HS-5 (cell line): ENCODE measurements around the gene OR1J4.
"Not testable (repeated sequence)": the region's sequence is repeated elsewhere in the genome, so short reads cannot be mapped to it uniquely, and the experiment has no call there.

Source experiments
- DNase-seq: peaks from one replicate; pipeline ENCODE4 v3.0.0-alpha.2; 2012; ENCODE audit warnings: low read depth

OR1J4 gene, protein sequence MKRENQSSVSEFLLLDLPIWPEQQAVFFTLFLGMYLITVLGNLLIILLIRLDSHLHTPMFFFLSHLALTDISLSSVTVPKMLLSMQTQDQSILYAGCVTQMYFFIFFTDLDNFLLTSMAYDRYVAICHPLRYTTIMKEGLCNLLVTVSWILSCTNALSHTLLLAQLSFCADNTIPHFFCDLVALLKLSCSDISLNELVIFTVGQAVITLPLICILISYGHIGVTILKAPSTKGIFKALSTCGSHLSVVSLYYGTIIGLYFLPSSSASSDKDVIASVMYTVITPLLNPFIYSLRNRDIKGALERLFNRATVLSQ

DNA sequence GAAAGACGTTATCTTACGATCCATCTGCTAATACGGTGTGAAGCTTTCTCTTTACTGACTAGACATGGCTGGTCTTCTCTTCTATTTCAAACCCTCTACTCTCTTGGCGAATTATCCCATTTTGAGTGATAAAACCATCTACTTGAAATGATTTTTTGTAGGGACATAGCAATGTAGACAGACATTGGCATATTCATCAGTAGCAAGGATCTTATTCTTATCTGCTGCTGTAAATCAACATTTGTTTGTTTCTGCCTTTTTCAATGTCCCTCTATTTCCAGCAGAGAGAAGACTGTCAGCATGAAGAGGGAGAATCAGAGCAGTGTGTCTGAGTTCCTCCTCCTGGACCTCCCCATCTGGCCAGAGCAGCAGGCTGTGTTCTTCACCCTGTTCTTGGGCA, at the start of gene OR1J4:
Gene OR1J4 (plus strand): TSS at position 301 of the 400 bp plus-strand sequence. CDS start 0 bp downstream, at position 301.
- DNase-seq, result no peak

DNA sequence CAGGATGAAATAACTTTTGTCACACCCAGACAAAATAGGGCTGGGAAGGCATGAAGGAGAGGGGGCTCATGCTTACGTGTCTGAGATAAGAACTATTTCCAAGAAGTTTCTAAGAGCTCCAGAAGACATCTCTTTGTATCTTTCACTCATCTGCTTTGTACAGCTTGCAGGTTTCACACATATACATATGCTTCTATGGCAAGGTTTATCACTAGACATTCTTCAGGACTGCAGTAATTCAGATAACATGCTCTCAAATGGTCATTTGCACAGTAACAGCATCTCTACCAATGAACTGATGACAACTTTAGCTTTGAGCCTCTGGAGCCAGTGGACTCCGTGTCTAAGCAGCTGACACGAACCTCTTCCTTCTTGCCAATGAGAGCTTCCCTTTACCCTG, 44.4 kb upstream of the OR1J4 start:
- no peak for DNase-seq

DNA sequence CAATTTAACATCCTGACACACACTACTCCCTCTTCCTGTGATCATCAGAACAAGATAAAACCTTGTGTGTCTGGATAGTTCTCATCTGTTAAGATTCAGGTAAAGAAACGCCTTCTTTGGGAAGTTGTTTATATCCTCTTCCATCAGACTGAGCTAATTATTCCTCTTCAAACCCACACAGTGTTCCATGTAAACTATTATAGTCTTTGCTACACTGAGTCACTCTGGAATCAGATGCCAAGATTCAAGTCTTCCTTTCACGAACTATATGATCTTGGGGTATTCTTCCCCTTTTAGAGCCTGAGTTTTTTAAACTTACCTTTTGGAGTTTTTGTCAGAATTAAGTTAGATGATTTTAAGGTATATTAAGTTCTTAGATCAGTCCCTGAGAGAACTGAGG, 43.2 kb upstream of the OR1J4 start:
- no peak for DNase-seq

DNA sequence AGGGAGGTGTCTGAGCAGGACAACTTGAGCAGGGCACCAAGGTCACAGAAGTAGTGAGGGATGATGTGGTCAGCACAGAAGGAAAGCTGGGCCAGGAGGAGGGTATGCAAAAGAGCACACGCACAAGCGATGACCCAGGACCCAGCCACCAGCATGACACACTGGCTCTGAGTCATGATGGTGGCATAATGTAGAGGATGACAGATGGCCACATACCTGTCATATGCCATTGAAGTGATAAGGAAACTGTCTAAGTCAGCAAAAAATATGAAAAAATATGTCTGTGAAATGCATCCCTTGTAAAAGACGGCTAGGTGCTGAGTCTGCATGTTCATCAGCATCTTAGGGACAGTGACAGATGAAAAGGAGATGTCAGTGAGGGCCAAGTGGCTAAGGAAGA, 41.6 kb upstream of the OR1J4 start:
- no peak for DNase-seq

DNA sequence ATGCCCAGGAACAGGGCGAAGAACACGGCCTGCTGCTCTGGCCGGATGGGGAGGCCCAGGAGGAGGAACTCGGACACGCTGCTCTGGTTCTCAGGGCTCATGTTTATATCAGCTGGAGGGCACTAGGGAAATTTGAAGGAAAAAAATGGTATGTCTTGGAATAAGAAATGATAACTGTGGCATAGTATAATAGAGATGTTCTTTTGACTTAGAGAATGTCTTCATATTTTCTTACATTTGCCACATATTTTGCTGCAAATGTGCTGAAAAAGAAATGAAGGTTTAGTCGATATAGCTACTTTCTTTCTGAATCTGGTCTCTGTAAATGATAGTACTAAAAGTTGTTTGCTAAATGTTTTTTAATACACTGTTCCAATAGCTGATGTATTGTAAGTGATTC, 41.1 kb upstream of the OR1J4 start, which contains the start of gene OR1J1:
Gene OR1J1 (minus strand): TSS at position 101 of the 400 bp plus-strand sequence. CDS start 0 bp downstream, at position 101.
- DNase-seq, result no peak

DNA sequence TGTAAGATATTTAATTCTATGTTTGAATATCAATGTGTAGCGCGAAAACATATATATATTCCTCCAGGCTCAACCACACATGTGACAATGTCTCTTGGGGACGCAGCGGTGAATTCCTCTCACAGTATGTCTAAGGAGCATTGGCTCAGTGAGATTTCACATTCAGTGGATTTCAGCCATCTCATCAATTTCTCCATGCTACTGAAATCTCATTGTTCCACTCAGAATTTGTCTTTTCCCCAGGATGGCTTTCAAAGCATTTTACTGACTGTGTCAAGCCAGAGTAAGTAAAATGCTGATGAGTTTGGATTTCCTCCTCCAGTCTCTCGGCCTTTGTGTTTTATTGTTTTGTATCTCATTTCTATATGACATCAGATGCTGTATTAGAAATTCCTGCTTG, 39.9 kb upstream of the OR1J4 start:
- DNase-seq, result no peak

DNA sequence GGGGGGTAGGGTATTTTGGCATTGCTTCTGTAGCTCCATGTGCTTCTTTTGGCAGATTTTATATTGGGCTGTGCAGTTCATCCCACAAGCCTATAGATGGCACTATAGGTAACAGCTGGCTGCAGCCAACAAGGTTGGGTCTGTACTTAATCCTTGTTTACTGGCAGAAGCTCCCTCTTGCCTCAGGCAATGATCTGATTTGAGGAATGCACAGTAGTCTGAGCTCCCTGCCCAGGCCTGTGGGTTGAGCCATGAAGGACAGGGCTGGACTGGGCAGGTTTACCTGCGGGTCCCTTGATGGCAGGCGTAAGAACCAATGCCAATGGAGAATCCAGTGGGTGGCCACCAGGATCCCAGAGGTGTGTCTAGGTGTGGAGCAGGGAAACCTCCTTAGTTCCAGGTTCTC, 20.1 kb upstream of the OR1J4 start:
- peak; percentile 8 for DNase-seq

DNA sequence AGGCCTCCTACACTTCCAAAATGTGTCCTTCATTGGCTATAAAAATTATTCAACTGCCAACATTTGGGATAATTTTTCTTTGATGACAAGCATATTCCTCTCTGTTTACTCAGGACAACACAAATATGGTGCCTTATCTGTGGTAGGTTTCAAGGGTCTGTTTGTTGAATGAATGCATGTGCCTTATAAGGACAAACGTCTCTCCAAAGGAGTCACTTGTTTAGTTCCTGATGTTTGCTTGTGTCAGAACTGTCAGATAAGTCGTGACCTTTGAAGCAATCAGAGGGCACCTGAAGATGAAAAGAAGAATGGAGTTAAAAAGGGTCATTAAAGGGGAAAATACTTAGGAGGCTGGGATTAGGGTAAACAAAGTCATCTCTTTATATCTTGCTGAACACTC, 12.0 kb upstream of the OR1J4 start:
- DNase-seq, result no peak

DNA sequence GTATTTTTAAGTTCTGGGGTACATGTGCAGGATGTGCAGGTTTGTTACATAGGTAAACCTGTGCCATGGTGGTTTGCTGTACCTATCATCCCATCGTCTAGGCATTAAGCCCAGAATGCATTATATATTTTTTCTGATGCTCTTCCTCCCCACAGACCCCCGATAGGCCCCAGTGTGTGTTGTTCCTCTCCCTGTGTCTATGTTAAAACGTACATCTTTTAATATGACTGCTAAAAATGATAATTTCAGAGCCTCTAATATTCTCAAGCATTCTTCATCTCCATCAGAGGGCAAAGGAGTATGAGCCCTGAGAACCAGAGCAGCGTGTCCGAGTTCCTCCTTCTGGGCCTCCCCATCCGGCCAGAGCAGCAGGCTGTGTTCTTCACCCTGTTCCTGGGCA, 8.4 kb upstream of the OR1J4 start, which contains the start of gene OR1J2:
Gene OR1J2 (plus strand): TSS at position 301 of the 400 bp plus-strand sequence. CDS start 0 bp downstream, at position 301.
- no peak for DNase-seq

DNA sequence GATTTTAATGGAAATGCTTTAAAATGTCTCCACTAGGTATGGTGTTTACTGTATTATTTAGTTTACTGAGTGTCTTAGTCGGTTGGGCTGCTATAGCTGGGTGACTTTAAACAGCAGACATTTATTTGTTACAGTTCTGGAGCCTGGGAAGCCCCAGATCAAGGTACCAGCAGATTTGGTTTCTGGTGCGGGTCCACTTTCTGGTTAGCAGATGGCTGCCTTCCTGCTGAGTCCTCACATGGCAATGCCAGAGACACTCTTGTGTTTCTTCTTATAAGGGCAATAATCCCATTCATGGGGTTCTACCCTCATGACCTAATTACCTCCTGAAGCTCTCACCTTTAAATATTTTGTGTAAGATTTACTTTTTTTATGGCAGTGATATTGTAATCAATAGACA, 715 bp upstream of the OR1J4 start:
- no peak for DNase-seq

DNA sequence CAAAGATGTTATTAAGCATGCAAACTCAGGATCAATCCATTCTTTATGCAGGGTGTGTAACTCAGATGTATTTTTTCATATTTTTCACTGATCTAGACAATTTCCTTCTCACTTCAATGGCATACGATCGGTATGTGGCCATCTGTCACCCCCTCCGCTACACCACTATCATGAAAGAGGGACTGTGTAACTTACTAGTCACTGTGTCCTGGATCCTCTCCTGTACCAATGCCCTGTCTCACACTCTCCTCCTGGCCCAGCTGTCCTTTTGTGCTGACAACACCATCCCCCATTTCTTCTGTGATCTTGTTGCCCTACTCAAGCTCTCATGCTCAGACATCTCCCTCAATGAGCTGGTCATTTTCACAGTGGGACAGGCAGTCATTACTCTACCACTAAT, 435 bp downstream of the OR1J4 start:
- no peak for DNase-seq

DNA sequence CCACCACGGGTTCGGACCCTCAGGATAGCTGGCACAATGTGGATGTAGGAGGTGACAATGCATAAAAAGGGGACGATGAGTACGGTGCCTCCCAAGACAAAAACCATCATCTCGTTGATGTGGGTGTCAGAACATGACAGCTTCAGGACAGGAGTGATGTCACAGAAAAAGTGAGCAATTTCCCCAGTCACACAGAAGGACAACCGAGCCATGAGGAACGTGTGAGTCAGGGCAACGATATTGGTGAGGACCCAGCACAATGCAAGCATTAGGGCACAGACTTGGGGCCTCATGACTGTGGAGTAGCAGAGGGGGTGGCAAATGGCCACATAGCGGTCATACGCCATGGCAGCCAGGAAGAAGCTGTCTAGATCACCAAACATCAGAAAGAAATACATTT, 7.7 kb downstream of the OR1J4 start:
- DNase-seq, result no peak

DNA sequence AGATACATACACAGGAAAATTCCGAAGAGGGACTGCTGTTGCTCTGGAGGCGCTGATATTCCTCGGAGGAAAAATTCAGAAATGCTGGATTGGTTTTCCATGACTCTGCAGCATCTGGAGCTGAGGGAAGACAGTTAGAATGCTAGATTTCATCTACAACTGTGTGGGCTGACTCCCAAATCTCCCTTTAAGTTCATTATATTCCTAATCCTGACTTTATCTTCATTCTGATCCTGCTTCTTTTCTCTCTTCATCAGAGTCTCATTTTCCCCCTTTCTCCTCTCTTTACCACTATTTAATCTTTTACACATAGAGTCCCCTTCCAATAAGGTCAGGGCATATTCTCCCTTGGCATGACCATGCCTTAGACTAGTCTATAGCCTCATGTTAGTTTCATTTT, 8.3 kb downstream of the OR1J4 start, which contains the start of gene OR1N1:
Gene OR1N1 (minus strand): TSS at position 101 of the 400 bp plus-strand sequence. CDS start 0 bp downstream, at position 101.
- no peak for DNase-seq

DNA sequence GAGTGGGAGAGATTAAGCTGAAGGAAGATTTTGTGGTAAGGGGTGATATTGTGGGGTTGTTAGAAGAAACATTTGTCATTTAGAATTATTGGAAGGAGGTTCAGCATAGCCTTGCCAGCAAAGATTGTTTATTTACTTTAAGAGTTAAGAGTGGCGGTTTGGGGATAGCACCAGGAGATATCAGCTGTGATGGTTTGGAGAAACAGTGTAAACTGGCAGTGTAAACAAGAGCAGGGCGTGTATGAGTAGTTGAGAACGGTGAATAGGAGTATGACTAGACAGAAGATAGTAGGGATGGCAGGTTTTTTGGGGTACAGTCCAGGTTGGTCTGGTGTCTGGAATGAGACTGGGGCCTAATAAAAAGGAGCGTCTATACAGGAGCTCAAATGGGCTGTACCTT, 12.2 kb downstream of the OR1J4 start:
- DNase-seq, result not testable (repeated sequence)

DNA sequence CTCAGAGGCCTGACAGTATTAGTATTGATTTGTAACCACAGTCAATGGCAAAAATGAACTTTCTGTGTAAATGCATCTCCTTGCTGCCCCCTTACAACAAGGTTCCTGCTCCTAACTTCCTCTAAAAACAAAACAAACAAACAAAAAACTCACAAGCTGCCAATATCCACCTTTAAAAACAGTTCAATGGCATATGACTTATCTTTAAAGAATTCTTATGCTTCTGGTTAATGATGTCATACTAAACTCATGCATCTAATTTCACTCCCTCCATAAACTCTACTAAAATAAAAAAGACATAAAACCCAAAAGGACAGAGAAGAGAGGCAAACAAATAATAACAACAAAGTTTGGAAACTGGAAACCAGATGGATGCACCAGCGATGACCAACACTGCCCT, 17.2 kb downstream of the OR1J4 start:
- no peak for DNase-seq

DNA sequence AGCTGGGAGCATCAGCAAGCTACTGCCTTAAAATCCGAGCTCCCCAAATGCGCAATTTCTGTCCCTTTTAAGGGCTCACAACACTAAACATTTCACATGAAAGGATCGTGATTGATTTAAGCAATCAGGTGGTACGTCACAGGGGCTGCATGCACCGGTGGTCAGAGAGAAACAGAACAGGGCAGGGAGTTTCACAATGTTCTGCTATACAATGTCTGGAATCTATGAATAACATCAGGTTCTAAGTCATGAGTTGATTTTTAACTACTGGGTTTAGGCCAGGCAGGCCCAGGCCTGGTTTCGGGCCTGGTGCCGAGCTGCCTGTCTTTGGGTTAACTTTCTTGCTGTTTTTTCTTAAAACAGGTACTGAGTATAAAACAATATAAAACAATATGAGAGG, 18.1 kb downstream of the OR1J4 start:
- not testable (repeated sequence) for DNase-seq

DNA sequence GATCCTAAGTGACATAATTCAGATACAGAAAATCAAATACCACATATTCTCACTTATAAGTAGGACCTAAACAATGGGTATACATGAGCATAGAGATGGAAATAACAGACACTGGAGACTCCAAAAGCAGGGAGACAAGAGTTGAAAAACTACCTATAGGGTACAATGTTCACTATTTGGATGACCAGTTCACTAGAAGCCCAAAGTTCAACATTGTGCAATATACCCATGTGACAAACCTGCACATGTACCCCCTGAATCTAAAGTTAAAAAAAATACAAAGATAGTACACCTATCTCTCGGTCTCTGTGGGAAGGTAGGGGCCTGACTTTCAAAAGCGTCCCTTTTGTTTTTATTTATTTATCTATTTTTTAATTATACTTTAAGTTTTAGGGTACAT, 19.8 kb downstream of the OR1J4 start:
- no peak for DNase-seq

DNA sequence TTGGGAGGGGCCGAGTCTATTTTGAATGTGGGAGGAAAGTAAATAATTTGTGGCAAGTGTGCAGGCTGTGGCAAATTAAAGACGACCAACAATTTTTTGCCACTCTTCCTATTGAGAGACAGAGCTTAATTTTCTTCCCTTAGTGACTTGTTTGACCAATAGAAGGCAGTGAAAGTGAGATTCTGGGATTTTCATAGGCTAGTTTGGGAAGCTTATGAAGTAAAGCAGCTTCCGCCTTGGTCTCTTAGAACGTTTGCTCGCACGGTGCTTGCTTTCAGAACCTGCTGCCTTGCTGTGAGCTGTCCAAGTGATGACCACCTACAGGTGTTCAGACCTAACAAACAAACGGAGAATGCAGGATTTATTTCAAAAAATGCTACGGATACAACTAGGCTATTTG, 27.3 kb downstream of the OR1J4 start:
- no peak for DNase-seq

DNA sequence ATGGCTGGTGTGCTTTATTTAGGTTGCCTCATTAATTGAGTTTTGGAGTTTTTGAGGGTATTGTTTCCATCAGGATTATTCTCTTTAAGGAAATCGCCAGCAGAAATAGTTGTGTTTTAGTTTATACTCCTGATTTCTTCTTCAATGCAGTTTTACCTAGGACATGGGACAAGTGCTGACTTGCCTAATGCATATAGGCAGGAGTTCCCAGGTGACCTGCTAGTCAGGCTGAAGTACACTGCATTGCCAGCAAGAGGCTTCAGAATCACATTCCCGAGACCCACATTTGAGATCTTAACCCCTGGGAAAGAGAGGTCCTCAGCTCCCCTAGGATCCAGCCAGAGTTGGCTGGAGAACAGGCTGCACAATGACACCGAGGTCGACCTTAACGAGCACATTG, 32.4 kb downstream of the OR1J4 start:
- no peak for DNase-seq

DNA sequence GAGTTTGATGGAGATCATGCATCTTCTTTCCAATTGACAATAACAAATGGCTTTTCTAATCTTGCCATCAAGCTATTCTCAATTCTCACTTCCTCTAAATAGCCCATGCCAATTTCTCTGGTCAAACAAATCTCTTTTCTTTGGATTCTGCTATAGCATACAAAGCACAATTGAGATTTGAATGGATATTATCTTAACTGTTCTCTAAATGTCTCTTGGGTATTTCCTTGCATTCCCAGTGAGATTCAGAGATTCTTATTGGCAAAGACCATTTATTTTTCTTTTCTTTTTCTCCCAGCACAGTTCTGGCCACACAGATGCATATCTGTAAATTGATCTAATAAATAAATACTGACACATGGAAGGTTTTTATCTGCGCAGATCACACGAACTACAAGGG, 33.9 kb downstream of the OR1J4 start, which contains the start of gene OR1N2:
Gene OR1N2 (plus strand): TSS at position 301 of the 400 bp plus-strand sequence. CDS start 100 bp downstream, outside the sequence.
- no peak for DNase-seq

DNA sequence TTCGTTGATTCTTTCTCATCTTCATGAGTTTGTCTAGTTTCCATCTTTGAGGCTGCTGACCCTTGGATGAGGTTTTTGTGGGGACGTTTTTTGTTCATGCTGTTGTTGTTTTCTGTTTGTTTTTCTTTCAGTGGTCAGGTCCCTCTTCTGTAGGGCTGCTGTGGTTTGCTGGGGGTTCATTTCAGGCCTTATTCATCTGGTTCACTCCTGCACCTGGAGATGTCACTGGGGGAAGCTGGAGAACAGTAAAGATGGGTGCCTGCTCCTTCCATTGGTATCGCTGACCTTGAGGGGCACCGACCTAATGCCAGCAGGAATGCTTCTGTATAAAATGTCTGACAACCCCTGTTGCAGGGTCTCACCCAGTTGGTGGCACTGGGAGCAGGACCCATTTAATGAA, 42.5 kb downstream of the OR1J4 start:
- DNase-seq, result no peak

DNA sequence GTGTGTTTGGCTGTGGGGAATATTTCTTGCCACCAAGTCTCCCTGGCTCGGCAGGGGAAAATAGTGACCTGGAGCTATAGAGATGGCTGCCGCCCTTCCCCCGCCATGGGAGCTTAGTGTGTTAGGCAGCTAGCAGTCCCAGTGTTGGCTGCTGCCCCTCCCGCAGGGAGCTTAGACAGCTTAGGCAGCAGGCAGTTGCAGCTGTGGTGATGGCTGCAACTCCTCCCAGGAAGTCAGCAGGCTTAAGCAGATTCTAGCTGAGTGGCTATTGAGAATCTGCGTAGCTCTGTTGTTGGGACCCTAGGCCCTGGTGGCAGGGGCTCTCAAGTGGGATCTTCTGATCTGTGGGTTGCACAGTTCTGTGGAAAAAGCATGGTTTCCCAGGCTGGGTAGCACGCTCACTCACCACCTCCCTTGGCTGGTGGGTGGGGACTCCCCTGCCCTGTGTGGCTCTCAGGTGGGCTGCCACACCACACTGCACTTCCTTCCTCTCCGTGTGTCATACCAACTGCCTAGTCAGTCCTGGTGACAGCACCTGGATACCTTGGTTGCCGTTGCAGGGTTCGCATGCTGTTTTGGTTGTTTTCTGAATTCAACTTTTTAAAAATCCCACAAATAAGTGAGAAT, 43.3 kb downstream of the OR1J4 start:
- no peak for DNase-seq

DNA sequence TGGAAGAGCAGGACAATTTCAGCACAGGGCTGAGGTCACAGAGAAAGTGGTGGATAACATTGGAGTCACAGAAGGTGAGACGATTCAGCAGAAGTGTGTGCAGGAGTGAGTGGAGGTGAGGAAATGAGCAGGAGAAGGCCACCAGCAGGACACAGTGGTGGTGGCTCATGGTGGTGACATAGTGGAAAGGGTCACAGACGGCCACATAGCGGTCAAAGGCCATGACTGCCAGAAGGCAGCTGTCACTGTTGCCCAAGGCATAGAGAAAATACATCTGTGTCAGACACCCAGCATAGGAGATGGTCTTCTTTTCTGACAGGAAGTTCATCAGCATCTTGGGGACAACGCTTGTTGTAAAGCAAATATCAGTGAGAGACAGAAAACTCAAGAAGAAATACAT, 49.0 kb downstream of the OR1J4 start:
- DNase-seq, result no peak
